ENCODE measurements around the gene AHCYL2. TPM values are rescaled to one million over a fixed set of nuclear protein-coding genes. Genes with fewer than 3 reads are reported as not detected.

Gene AHCYL2
- total and polyA plus RNA-seq, 9 donors, result 8.7 to 25.8 (median 17.2) TPM

DNA sequence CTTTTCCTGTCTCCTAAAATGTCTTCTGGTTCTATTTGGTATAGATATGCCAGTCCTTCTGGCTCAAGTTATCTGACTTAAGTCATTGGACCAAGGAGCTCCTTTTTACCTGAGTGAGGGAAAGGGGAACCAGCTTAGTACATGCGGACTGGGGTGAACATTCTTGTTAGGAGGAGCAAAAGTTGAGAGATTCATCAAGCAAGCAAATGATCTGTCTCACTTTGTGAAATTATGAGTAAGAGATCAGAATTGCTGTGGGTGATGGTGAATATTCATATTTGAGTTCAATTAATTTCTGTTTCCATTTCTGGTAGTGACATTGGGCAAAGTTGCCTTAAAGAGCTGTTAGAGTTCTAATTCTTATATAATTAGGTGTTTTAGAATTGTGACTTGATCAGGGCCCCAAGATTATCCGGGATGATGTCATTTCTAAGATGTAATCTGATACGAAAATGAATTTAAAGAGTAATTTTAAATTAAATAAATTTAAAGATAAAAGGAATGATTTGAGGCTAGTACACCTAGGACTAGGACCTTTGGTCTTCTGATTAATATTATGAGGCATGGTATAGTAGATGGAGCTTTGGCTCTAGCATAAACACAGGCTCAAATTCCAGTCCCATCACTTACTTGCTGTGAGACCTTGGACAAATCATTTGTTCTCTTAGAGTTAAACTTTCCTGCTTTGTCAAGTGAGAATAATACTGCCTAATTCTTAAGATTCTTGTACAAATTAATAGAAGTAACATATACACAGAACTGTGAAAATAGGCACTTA lies 149.0 kb downstream of the AHCYL2 start:
- TF ChIP-seq POLR2A (IDR thresholded peaks at IDR 0.05) (no peak), EP300 (IDR thresholded peaks at IDR 0.05) (no peak)
- TF ChIP-seq, protein P1, sequence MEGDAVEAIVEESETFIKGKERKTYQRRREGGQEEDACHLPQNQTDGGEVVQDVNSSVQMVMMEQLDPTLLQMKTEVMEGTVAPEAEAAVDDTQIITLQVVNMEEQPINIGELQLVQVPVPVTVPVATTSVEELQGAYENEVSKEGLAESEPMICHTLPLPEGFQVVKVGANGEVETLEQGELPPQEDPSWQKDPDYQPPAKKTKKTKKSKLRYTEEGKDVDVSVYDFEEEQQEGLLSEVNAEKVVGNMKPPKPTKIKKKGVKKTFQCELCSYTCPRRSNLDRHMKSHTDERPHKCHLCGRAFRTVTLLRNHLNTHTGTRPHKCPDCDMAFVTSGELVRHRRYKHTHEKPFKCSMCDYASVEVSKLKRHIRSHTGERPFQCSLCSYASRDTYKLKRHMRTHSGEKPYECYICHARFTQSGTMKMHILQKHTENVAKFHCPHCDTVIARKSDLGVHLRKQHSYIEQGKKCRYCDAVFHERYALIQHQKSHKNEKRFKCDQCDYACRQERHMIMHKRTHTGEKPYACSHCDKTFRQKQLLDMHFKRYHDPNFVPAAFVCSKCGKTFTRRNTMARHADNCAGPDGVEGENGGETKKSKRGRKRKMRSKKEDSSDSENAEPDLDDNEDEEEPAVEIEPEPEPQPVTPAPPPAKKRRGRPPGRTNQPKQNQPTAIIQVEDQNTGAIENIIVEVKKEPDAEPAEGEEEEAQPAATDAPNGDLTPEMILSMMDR (IDR thresholded peaks at IDR 0.05), result no peak
- H3K36me3 ChIP-seq, result no peaks in the 10 kb centered on the region
- 93 to 96% (median 94%) methylated on average over 3 of the region's 3 CpGs for WGBS, 3 donors
- no peaks in the 10 kb centered on the region for H3K4me1 ChIP-seq (ENCODE audit: insufficient read depth)
- H3K27me3 ChIP-seq, result no peaks in the 10 kb centered on the region
- no peak overlapping the region for H3K27ac ChIP-seq
- intact Hi-C loops (cut with DNase I), result loop anchor here in 2 of 4 donors (10.0 kb wide), 2 partner anchors 81 to 451 kb away; no protein-coding TSS in a partner anchor
- no peak for DNase-seq
- H3K4me3 ChIP-seq, result no peak overlapping the region
- H3K9me3 ChIP-seq, result no peaks in the 10 kb centered on the region

- H3K36me3 ChIP-seq, result no peaks in the 10 kb centered on the region
- H3K4me3 ChIP-seq, result no peak overlapping the region
- H3K27ac ChIP-seq, result no peak overlapping the region
- DNase-seq, result no peak
- 94 to 97% (median 94%) methylated on average over 2 of the region's 2 CpGs for whole genome bisulfite sequencing, 3 donors
- no peaks in the 10 kb centered on the region for H3K4me1 ChIP-seq (ENCODE audit: insufficient read depth)
- H3K9me3 ChIP-seq, result no peaks in the 10 kb centered on the region
- TF ChIP-seq POLR2A (IDR thresholded peaks at IDR 0.05), result no peak
- TF ChIP-seq, protein P1 (IDR thresholded peaks at IDR 0.05), result no peak
- no peak for TF ChIP-seq EP300 (IDR thresholded peaks at IDR 0.05)
- H3K27me3 ChIP-seq, result no peaks in the 10 kb centered on the region
- intact Hi-C loops (cut with DNase I), result loop anchor here in 2 of 4 donors (10.0 kb wide), 2 partner anchors 79 to 449 kb away; no protein-coding TSS in a partner anchor
Observed at GRCh38 chr7:129375141-129375938, 150.5 kb downstream of the AHCYL2 start.

DNA sequence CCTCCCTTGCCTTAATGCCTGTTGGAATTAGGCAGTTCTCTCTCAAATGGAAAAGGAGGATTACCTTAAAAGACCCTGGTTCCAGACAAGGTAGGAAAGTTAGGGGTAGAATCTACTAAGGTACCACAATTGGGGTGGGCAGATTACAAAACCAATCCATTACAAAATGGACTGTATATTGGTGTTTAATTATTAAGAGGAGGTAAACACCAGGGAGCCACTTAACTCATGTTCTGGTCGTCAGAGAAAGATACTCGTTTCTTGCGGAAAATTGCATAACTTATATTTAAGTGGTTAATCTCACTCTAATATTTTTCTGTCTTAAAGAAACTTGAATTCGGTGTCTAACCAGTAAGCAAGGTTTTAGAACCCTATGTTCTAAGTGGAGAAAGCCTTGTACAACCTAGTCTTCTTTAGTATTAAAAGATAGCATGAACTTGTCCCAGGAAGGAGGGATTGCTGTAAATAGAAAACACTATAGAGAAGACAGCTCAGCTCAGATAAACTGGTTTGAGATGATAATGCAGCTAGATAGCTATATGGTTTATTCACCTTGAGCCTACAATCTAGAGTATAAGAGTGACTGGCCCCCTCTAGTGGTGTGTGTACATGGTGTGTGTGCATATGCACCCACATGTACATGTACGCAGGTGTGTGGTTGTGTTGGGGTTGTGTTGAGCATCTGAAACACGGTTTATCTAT lies 151.4 kb downstream of the AHCYL2 start:
- Histone ChIP-seq H3K36me3 (no peaks in the 10 kb centered on the region), H3K27ac (no peak overlapping the region), H3K4me3 (no peak overlapping the region), H3K4me1 (ENCODE audit: insufficient read depth) (no peaks in the 10 kb centered on the region), H3K27me3 (no peaks in the 10 kb centered on the region), H3K9me3 (no peaks in the 10 kb centered on the region)
- no peak for TF ChIP-seq POLR2A (IDR thresholded peaks at IDR 0.05)
- no peak for TF ChIP-seq EP300 (IDR thresholded peaks at IDR 0.05)
- TF ChIP-seq, protein P1 (IDR thresholded peaks at IDR 0.05), result no peak
- WGBS, 3 donors, result 80 to 85% (median 83%) methylated on average over 6 of the region's 6 CpGs
- DNase-seq, result no peak
- intact Hi-C loops (cut with DNase I), result loop anchor here in 2 of 4 donors (10.0 kb wide), 2 partner anchors 79 to 449 kb away; no protein-coding TSS in a partner anchor

Measured in ovary (tissue), 9 donors.